Activated B cell treated with CpG ODN at 0.5 μM for 24 hours (primary cell): Measurements from ENCODE around the gene SHC2. TPM values are rescaled to one million over a fixed set of nuclear protein-coding genes. Genes with fewer than 3 reads are reported as not detected.
"Not testable (repeated sequence)": the region's sequence is repeated elsewhere in the genome, so short reads cannot be mapped to it uniquely, and the experiment has no call there.

Source experiments
- ATAC-seq: fragments of 200-7000 bp; cut with Tn5 transposase; one replicate; pipeline ENCODE4 v1.10.0; 2021; ENCODE audit warnings: low read depth, mild to moderate bottlenecking, moderate library complexity
- CTCF ChIA-PET: fragments of 350-600 bp; sonication (Branson Sonifier 250); formaldehyde crosslinking; loops from one replicate; lab custom pipeline; 2021; ENCODE audit warnings: antibody characterized with exemption; lab: Charles Lee
- POLR2A ChIA-PET: fragments of 350-600 bp; sonication (Branson Sonifier 250); formaldehyde crosslinking; loops from one replicate; lab custom pipeline; 2021; ENCODE audit warnings: antibody characterized with exemption; lab: Charles Lee
- DNase-seq: peaks from one replicate; pipeline ENCODE4 v3.0.0; 2022
- H3K27ac Mint-ChIP-seq: one replicate; pipeline ENCODE4 v1.8.0; 2020; ENCODE audit warnings: mixed read lengths
- H3K27me3 Mint-ChIP-seq: one replicate; pipeline ENCODE4 v1.8.0; 2021; ENCODE audit warnings: mixed read lengths
- H3K36me3 Mint-ChIP-seq: one replicate; pipeline ENCODE4 v1.8.0; 2021; ENCODE audit warnings: low read depth, mixed read lengths
- H3K4me1 Mint-ChIP-seq: one replicate; pipeline ENCODE4 v1.8.0; 2021; ENCODE audit warnings: mixed read lengths
- H3K4me3 Mint-ChIP-seq: one replicate; pipeline ENCODE4 v1.8.0; 2020; ENCODE audit warnings: mild to moderate bottlenecking, mixed read lengths
- H3K9me3 Mint-ChIP-seq: one replicate; pipeline ENCODE4 v1.8.0; 2020; ENCODE audit warnings: mixed read lengths
- CTCF ChIP-seq: fragments of 200-600 bp; IDR thresholded peaks from one replicate; pipeline ENCODE4 v1.8.0; 2022; ENCODE audit warnings: antibody characterized with exemption, mild to moderate bottlenecking
- intact Hi-C: fragments of 100-400 bp; cut with micrococcal nuclease; formaldehyde crosslinking; loops from one replicate; pipeline ENCODE4 v1.15.1; 2024
- total RNA-seq: library from RNA; stranded (reverse); gene quantifications from 2 replicates; pipeline ENCODE4 v1.2.3, GENCODE V29; 2022

Gene SHC2
- total RNA-seq, 1 donor from 2014 or later: not detected

- no peak for TF ChIP-seq CTCF
- H3K4me1 Mint-ChIP-seq: peaks cover 6% of the 10 kb centered on the region
- H3K27me3 Mint-ChIP-seq: peaks cover 8% of the 10 kb centered on the region
- no peaks in the 10 kb centered on the region for H3K36me3 Mint-ChIP-seq
- CTCF ChIA-PET: no interaction called here
- no peak overlapping the region for H3K27ac Mint-ChIP-seq
- no peak for ATAC-seq
- H3K9me3 Mint-ChIP-seq: peaks cover 14% of the 10 kb centered on the region
- no peak overlapping the region for H3K4me3 Mint-ChIP-seq
- POLR2A ChIA-PET: no interaction called here
- intact Hi-C loops: no loop called here
- DNase-seq: no peak
Observed at GRCh38 chr19:482186-483041, 21.6 kb upstream of the SHC2 start.

GRCh38 chr19:481100-481499 is 20.3 kb upstream of the SHC2 start:
- not testable (repeated sequence) for H3K4me3 Mint-ChIP-seq

GRCh38 chr19:480016-480855 is 19.4 kb upstream of the SHC2 start:
- ChIA-PET CTCF (no interaction called here), POLR2A (no interaction called here)
- TF ChIP-seq CTCF: no peak
- Mint-ChIP-seq H3K36me3 (no peaks in the 10 kb centered on the region), H3K4me3 (no peak overlapping the region), H3K4me1 (peaks cover 6% of the 10 kb centered on the region), H3K27ac (peak overlapping the region; percentile 18), H3K9me3 (peaks cover 14% of the 10 kb centered on the region), H3K27me3 (peaks cover 7% of the 10 kb centered on the region)
- no peak for DNase-seq
- ATAC-seq: peak; percentile 56
- intact Hi-C loops: no loop called here

More at GRCh38 chr19:481100-481499, 20.3 kb upstream of the SHC2 start:
- H3K4me1 Mint-ChIP-seq, CTCF ChIA-PET, H3K36me3 Mint-ChIP-seq, H3K27me3 Mint-ChIP-seq, intact Hi-C loops, ATAC-seq, DNase-seq, POLR2A ChIA-PET: not testable (repeated sequence)
- Mint-ChIP-seq H3K9me3 (peaks cover 14% of the 10 kb centered on the region), H3K27ac (peak overlapping the region; percentile 3)

- Mint-ChIP-seq H3K27me3 (peaks cover 3% of the 10 kb centered on the region), H3K36me3 (no peaks in the 10 kb centered on the region), H3K27ac (no peak overlapping the region), H3K9me3 (peaks cover 14% of the 10 kb centered on the region), H3K4me3 (no peak overlapping the region), H3K4me1 (peaks cover 6% of the 10 kb centered on the region)
- no peak for TF ChIP-seq CTCF
- ChIA-PET POLR2A (no interaction called here), CTCF (no interaction called here)
- intact Hi-C loops: no loop called here
- DNase-seq (no peak), ATAC-seq (no peak)
Observed at GRCh38 chr19:478976-479375, 18.1 kb upstream of the SHC2 start.

- Mint-ChIP-seq H3K4me3 (no peak overlapping the region), H3K27ac (no peak overlapping the region), H3K4me1 (peaks cover 6% of the 10 kb centered on the region), H3K27me3 (peaks cover 3% of the 10 kb centered on the region), H3K9me3 (peaks cover 14% of the 10 kb centered on the region), H3K36me3 (no peaks in the 10 kb centered on the region)
- POLR2A ChIA-PET: no interaction called here
- intact Hi-C loops: no loop called here
- no peak for TF ChIP-seq CTCF
- DNase-seq (no peak), ATAC-seq (no peak)
- CTCF ChIA-PET: no interaction called here
Observed at GRCh38 chr19:478236-478903, 17.5 kb upstream of the SHC2 start.
